Prostate gland (tissue), 1 donor: ENCODE measurements around the gene TMX2.

Source experiments
- POLR2A ChIP-seq: fragments of 450-650 bp; IDR thresholded peaks from one replicate; pipeline ENCODE4 v1.6.1; 2016; ENCODE audit warnings: antibody characterized with exemption, mild to moderate bottlenecking
- POLR2AphosphoS5 ChIP-seq: sonication (generic); formaldehyde crosslinking; IDR thresholded peaks from one replicate; pipeline ENCODE4 v1.6.1; 2017; ENCODE audit warnings: antibody characterized with exemption

GRCh38 chr11:57680552-57680874, 31.9 kb upstream of the TMX2 start:
- TF ChIP-seq POLR2A (no peak), POLR2AphosphoS5 (no peak)
